ENCODE data around the gene TMEM184A.

GRCh38 chr7:1501487-1502270 lies 54.3 kb downstream of the TMEM184A start:
- TF ChIP-seq, protein P1, sequence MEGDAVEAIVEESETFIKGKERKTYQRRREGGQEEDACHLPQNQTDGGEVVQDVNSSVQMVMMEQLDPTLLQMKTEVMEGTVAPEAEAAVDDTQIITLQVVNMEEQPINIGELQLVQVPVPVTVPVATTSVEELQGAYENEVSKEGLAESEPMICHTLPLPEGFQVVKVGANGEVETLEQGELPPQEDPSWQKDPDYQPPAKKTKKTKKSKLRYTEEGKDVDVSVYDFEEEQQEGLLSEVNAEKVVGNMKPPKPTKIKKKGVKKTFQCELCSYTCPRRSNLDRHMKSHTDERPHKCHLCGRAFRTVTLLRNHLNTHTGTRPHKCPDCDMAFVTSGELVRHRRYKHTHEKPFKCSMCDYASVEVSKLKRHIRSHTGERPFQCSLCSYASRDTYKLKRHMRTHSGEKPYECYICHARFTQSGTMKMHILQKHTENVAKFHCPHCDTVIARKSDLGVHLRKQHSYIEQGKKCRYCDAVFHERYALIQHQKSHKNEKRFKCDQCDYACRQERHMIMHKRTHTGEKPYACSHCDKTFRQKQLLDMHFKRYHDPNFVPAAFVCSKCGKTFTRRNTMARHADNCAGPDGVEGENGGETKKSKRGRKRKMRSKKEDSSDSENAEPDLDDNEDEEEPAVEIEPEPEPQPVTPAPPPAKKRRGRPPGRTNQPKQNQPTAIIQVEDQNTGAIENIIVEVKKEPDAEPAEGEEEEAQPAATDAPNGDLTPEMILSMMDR (IDR thresholded peaks at IDR 0.05), result no peak
- TF ChIP-seq POLR2A (IDR thresholded peaks at IDR 0.05), result no peak
